Adrenal gland (tissue), 12 donors: Measurements from ENCODE around the gene ADK. TPM values are rescaled to one million over a fixed set of nuclear protein-coding genes. Genes with fewer than 3 reads are reported as not detected.

Experiments used
- DNase-seq, 7 donors: peaks; one replicate each; pipeline ENCODE4 v3.0.0-alpha.2; 2019 to 2020
- H3K27ac ChIP-seq, 5 donors: fragments of 200-600 bp; sonication (generic) in 4 of 5; 1 replicate in 3 of 5; 2 replicates in 2 of 5; pipeline versions ENCODE4 v1.5.1 to v1.8.0; 2016 to 2020; ENCODE audit warnings: mild to moderate bottlenecking in 1 of 5
- H3K27me3 ChIP-seq: fragments of 200-600 bp; 2 replicates; pipeline ENCODE4 v1.8.0; 2021
- H3K36me3 ChIP-seq, 2 donors: fragments of 200-600 bp; replicated peaks in 1 of 2; 1 replicate in 1 of 2; 2 replicates in 1 of 2; pipeline versions ENCODE4 v1.5.1 to v1.8.0; 2018 to 2022
- H3K4me1 ChIP-seq, 2 donors: fragments of 200-600 bp; replicated peaks in 1 of 2; 1 replicate in 1 of 2; 2 replicates in 1 of 2; pipeline versions ENCODE4 v1.5.1 to v1.8.0; 2018 to 2021
- H3K4me3 ChIP-seq, 4 donors: fragments of 200-600 bp; sonication (generic) in 3 of 4; one replicate each; pipeline ENCODE4 v1.5.1; 2016 to 2018
- H3K9me3 ChIP-seq, 3 donors: fragments of 200-600 bp; sonication (generic) in 1 of 3; replicated peaks in 1 of 3; 1 replicate in 2 of 3; 2 replicates in 1 of 3; pipeline versions ENCODE4 v1.5.1 to v1.8.0; 2016 to 2021
- CTCF ChIP-seq, 6 experiments: fragments of 450-650 bp in 4 of 6; fragments of 200-600 bp in 2 of 6; sonication (generic) in 1 of 6; IDR thresholded peaks; 1 replicate in 5 of 6; 2 replicates in 1 of 6; pipeline versions ENCODE4 v1.5.1 to v1.8.0; 2016 to 2021; ENCODE audit warnings: antibody characterized with exemption in 6 of 6, mild to moderate bottlenecking in 2 of 6, moderate library complexity in 1 of 6
- POLR2A ChIP-seq, 2 donors: fragments of 450-650 bp; IDR thresholded peaks; one replicate each; pipeline ENCODE4 v1.6.1; 2017; ENCODE audit warnings: antibody characterized with exemption in 2 of 2, mild to moderate bottlenecking in 2 of 2, moderate library complexity in 1 of 2
- WGBS, 4 donors: extraction: QIAGEN DNeasy Blood & Tissue Kit in 2 of 4; methylation state at CpG; one replicate each; pipeline versions ENCODE4 v1.1.5 to v1.1.7; 2013 to 2017; 5-methylcytosine and 5-hydroxymethylcytosine counted together
- intact Hi-C, 2 donors: fragments of 100-400 bp; cut with DNase I; formaldehyde crosslinking; loops; one replicate each; pipeline versions ENCODE4 v1.14.1 to v1.15.0; 2022 to 2023
- polyA plus RNA-seq, 3 donors: library from polyadenylated mRNA; stranded (reverse); fragments of 200-250 nt in 2 of 3; fragments of 350-450 nt in 1 of 3; fragmentation: Illumina TruSeq in 1 of 3; extraction: RNeasy Lipid Tissue Mini Kit (QIAGEN cat#74804) in 1 of 3; gene quantifications; one replicate each; pipeline ENCODE4 v1.2.3, GENCODE V29; 2013 to 2014
- total RNA-seq, 9 donors: library from RNA; depleted of rRNA in 4 of 9; stranded (reverse); fragments of >200 nt in 4 of 9; fragments of 120-200 nt in 1 of 9; fragmentation: NEBNext Ultra II Directional in 1 of 9; extraction: Animal tissue kit (Norgen Biotek cat#: 25700) in 1 of 9; gene quantifications; one replicate each; pipeline versions ENCODE4 v1.1.0 to v1.2.4, GENCODE V29; 2013 to 2023
- donor health status: healthy with polysubstance abuse.
- donor health status: Bipolar disorder and iron deficiency.
- donor health status: DM: yes; HTN: yes; CAD: no.
- donor health status: DM: no; HTN: no; CAD: no.
- donor health status: DM: no; HTN: no; CAD: no.
- donor health status: DM: yes; HTN: yes; CAD: no.

ADK gene
- total and polyA plus RNA-seq, 12 donors: 8.2 to 45.5 (median 22.2) TPM

GRCh38 chr10:74322565-74322964 is 171.5 kb downstream of the ADK start:
- Histone ChIP-seq H3K4me1 (no peaks in the 10 kb centered on the region), H3K27ac (no peak overlapping the region), H3K36me3 (no peaks in the 10 kb centered on the region), H3K27me3 (no peaks in the 10 kb centered on the region), H3K9me3 (no peaks in the 10 kb centered on the region), H3K4me3 (no peak overlapping the region)
- TF ChIP-seq POLR2A (IDR thresholded peaks at IDR 0.05) (no peak), CTCF (IDR thresholded peaks at IDR 0.05) (no peak)
- DNase-seq: no peak
- intact Hi-C loops: no loop called here

GRCh38 chr10:74328388-74328787 is 177.4 kb downstream of the ADK start:
- TF ChIP-seq CTCF (IDR thresholded peaks at IDR 0.05): no peak
- no peak for TF ChIP-seq POLR2A (IDR thresholded peaks at IDR 0.05)
- Histone ChIP-seq H3K27ac (no peak overlapping the region), H3K4me1 (no peaks in the 10 kb centered on the region), H3K4me3 (no peak overlapping the region), H3K27me3 (no peaks in the 10 kb centered on the region), H3K36me3 (no peaks in the 10 kb centered on the region), H3K9me3 (no peaks in the 10 kb centered on the region)
- WGBS, 4 donors: 72 to 100% (median 89%) methylated on average over 2 of the region's 2 CpGs
- intact Hi-C loops: no loop called here
- DNase-seq: peak in 1 of 7 donors; percentile 22

GRCh38 chr10:74329873-74330272 is 178.9 kb downstream of the ADK start:
- WGBS, 4 donors: 44 to 80% (median 60%) methylated on average over 2 of the region's 2 CpGs
- no peak overlapping the region for H3K4me3 ChIP-seq
- intact Hi-C loops: no loop called here
- no peak for DNase-seq
- TF ChIP-seq POLR2A (IDR thresholded peaks at IDR 0.05) (no peak), CTCF (IDR thresholded peaks at IDR 0.05) (no peak)
- H3K27me3 ChIP-seq: no peaks in the 10 kb centered on the region
- no peaks in the 10 kb centered on the region for H3K4me1 ChIP-seq
- H3K36me3 ChIP-seq: no peaks in the 10 kb centered on the region
- H3K9me3 ChIP-seq: no peaks in the 10 kb centered on the region
- H3K27ac ChIP-seq: no peak overlapping the region

- intact Hi-C loops: no loop called here
- TF ChIP-seq CTCF (IDR thresholded peaks at IDR 0.05): no peak
- no peak for TF ChIP-seq POLR2A (IDR thresholded peaks at IDR 0.05)
- no peaks in the 10 kb centered on the region for H3K9me3 ChIP-seq
- no peak overlapping the region for H3K4me3 ChIP-seq
- DNase-seq: no peak
- no peak overlapping the region for H3K27ac ChIP-seq
- WGBS, 4 donors: 96 to 100% (median 99%) methylated on average over 2 to 3 of the region's 3 CpGs
- H3K4me1 ChIP-seq: no peaks in the 10 kb centered on the region
- no peaks in the 10 kb centered on the region for H3K27me3 ChIP-seq
- no peaks in the 10 kb centered on the region for H3K36me3 ChIP-seq
These were observed 179.6 kb downstream of the ADK start for GRCh38 chr10:74330646-74331045.
